GM21619 (cell line): ENCODE results near the gene NGDN.
"Not testable (repeated sequence)": the region's sequence is repeated elsewhere in the genome, so short reads cannot be mapped to it uniquely, and the experiment has no call there.

ENCODE experiments used
- ATAC-seq: cut with Tn5 transposase; IDR thresholded peaks from one replicate; pipeline ENCODE4 v1.9.1; 2021; ENCODE audit not compliant: unreplicated experiment

Gene NGDN

GRCh38 chr14:23438101-23438971, 31.2 kb upstream of the NGDN start:
- ATAC-seq = no peak

DNA sequence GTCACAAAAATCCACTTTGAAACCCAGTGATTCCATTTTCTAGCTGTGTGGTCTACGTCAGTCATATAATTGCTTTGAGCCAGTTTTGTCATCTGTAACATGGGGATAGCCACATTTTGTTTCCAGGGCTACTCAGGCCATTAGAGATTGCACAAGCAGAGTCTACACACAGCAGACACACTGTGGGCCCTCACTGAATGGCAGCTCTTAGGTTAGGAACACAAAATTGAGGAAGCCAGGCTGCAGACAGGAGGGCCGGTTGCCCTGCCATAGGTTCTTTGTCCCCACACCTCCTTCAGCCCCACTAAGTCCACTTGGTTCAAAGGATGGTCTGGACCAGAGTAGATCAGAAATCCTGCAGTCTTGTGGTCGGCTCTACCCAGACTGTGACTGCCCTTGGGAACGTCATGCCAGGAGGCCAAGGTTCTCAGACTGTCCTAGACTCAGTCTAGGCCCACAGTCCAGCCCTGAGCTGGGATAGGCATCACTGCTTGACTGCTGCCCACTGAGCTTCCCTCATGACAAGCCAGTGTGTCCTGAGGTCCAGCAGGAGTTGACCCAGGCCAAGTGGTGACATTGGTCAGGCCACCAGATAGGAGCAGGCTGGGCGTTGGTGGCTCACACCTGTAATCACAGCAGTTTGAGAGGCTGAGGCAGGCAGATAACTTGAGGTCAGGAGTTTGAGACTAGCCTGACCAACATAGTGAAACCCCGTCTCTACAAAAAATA, 30.2 kb upstream of the NGDN start:
- no peak for ATAC-seq

DNA sequence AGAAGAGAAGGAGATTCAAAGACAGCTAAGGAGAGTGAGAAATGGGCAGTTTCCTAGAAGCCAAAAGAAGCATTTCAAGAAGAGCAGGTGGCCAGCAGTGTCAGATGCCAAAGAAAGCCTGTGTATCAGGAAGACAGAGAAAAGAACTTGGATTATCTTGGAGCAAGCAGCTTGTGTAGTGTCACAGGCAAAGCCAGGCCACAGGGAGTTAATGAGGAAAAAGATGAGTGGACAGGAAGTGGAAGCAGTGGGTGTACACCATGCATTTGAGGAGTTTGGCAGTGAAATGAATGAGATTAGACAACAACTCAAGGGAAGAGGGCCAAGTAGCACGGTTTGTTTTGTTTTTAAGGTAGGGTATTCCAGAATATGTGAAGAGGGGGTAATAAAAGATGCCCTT, 28.4 kb upstream of the NGDN start:
- ATAC-seq = no peak

DNA sequence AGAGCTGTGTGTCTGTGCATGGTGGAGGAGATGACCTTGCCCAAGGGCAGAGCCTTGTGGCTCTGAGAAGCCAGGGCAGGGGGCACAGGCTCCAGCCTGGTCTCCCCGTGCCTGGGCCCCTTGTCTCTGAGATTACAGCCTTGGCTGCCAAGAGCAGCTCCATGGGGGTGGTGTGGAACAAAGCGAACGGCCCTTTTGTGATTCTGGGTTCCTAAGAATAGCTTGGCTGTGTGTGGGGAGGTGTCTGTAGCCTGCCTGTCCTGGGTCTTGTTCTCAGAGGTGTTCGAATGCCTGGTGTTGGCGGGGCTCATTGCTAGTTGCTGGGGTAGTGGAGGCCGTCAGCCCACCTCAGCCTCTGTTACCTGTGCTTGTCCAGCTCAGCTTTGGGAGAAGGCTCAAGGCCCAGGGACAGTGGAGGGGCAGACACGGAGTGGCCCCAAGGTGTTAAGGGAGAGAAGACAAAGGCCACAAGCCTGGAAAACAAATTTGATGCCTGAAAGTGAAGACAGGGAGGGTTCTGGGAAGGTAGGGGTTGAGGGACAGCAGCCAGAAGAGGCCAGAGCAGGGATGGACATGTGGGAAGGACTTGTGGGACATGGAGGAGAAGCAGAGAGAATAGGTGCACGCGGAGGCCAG, 26.7 kb upstream of the NGDN start:
- no peak for ATAC-seq

- no peak for ATAC-seq
Measured at GRCh38 chr14:23443411-23443812, 26.1 kb upstream of the NGDN start.

DNA sequence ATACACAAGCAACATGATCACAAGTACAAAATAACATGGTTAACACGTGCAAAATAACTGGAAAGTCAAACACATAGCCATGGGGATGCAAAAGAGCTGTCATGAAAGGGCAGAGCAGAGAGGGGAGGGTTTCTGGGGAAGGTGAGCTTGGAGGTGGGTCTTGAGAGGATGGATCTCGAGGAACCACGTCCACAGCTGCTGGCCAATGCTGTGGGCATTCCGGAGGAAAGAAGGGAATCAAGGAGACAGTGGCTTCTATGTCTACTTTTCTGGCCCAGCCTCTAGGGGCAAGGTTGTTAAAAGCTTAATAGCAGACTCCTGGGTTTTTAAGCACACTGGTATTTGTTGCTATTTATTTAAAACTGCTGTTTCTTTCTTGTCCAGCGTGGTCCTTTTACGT, 25.6 kb upstream of the NGDN start:
- ATAC-seq = no peak

DNA sequence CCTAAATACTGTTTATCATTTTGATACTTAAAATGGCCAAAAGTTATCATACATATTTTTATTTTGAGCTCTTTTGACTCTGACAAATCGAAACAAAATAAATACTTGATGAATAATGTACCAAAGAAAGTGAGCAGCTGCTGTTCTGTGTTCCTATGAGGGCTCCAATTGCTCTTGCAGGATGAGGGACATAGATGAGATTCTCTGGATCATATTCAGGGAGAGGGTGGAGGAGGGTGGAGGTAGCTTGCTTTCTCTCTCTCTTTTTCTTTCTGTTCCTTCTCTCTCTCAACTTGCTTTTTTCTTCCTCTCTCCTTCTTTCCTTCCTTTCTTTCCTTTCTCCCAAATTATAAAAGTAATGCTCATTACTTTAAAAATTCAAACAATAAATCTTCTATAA, 25.2 kb upstream of the NGDN start:
- no peak for ATAC-seq

GRCh38 chr14:23445773-23446172, 23.7 kb upstream of the NGDN start:
- no peak for ATAC-seq

DNA sequence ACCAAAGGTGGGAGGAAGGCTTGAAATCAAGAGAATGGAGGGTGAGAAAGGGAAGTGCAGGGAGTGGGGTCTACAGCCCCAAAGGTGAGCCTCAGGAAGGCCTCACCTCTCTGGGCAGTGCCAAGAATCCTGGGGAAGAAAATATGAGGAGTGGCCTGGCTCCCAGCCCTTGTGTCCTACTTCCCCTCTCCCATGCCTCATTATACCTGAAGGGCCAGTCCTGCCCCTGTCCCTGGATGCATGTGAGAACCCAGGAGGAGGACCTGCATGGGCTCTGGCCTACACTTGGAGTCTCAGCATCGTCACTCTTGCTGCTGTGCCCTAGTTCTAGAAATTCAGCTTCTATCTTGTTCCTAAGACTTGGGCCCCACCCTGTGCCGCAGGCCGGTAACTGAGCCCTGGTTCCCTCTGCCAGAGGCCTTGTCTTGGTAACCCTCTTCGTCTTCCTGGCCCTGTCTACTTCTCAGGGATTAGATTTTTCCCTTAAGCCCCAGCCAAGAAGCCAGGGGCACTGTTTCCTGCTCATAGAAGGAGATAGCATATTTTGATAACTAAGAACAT, 23.1 kb upstream of the NGDN start:
- ATAC-seq = no peak

- ATAC-seq = no peak
Measured at GRCh38 chr14:23447361-23448350, 21.8 kb upstream of the NGDN start.

DNA sequence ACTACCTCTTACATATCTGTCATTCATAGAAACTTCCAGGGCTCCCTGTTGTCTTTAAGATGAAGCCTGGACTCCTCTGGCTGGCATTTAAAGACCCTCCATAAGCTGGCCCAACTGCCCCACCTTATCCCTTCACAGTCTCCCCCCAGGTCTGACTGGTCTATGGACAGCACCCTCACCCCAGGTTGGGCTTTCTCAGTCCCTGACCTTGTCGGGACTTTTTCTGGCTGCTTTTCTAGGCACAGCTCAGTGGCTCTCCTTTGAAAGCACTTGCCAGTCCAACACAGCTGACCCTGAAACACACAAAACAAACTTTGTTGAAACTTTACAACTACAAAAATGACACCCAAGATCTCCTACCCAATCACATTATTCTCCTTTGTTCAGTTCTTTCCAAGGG, 20.2 kb upstream of the NGDN start:
- ATAC-seq = no peak

DNA sequence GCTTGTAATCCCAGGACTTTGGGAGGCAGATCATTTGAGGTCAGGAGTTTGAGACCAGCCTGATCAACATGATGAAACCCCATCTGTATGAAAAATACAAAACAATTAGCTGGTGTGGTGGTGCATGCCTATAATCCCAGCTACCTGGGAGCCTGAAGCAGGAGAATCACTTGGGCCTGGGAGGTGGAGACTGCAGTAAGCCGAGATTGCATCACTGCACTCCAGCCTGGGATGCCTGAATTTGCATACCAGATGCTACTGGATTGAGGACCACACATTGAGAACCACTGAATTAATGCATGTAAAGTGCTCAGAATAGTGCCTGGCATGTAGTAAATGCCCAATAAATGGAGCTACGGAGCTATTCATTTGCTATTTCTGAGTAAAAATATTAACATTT, 19.1 kb upstream of the NGDN start:
- ATAC-seq = no peak

DNA sequence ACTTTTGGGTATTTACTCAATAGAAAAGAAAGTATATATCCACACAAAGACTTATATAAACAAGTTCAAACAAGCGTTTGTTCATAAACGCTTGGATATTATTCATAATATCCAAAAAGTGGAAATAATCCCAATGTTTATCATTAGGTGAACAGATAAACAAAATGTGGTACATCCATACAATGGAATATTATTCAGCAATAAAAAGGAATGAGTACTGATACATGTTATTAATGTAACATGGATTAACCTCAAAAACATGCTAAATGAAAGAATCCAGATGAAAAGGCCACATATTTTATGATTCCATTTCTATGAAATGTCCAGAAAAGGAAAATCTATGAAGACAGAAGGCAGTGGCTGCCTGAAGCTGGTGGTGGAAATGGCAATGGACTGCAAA, 17.3 kb upstream of the NGDN start:
- no peak for ATAC-seq

DNA sequence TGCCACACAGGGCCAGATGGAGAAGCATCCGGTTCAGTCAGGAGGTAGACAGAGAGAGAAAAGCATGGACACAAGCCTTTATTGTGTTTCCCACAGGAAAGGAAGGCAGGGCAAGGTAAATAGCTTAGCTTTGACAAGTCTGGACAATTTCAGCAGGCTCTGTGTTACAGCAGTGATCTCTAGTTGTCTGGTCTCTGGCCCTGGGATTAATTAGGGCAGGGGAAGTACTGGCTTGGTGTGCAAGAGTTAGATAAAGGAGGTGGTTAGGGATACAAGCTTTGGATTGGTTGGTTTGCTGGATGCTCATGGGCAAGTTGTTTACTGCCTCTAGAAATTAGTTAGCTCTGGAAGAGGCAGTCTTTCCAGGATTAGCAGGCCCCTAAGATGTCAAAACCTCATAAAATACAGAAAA, 15.1 kb upstream of the NGDN start:
- no peak for ATAC-seq

DNA sequence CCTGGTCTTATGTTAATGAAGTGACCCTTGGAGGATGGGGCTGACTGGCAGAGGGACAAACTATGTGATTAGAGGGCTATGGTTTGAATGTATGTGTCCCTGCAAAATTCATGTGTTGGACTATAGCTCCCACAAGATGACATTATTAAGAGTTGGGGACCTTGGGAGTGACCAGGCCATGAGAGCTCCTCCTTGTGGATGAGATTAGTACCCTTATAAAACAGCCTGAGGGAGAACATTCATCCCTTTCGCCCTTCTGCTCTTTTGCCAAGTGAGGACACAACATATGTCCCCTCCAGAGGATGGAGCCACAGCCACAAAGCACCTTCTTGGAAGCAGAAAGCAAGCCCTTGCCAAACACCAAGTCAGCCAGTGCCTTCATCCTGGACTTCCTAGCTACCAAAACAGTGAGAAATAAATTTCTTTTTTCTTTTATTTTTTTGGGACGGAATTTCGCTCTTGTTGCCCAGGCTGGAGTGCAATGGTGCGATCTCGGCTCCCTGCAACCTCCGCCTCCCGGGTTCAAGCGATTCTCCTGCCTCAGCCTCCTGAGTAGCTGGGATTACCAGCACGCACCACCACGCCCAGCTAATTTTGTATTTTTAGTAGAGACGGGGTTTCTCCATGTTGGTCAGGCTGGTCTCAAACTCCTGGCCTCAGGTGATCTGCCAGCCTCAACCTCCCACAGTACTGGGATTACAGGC, 12.5 kb upstream of the NGDN start:
- not testable (repeated sequence) for ATAC-seq

GRCh38 chr14:23457587-23458445, 11.7 kb upstream of the NGDN start:
- no peak for ATAC-seq

GRCh38 chr14:23460960-23461359, 8.5 kb upstream of the NGDN start:
- ATAC-seq = no peak

DNA sequence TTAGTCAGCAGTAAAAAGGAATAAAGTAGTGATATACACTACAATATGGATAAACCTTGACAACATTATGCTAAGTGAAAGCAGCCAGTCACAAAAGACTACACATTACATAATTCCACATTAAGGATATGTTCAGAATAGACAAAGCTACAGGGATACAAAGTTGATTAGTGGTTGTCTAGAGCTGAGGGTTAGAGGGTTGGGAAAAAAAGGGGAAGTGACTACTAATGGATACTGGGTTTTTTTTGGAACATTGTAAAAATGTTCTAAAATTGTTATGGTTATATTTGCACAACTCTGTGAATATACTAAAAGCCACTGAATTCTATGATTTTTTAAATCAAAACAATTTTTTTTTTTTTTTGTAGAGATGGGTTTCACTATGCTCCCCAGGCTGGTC, 4.8 kb upstream of the NGDN start:
- ATAC-seq = no peak

GRCh38 chr14:23465261-23465660, 4.2 kb upstream of the NGDN start:
- ATAC-seq = no peak
